GM18858 (cell line): ENCODE measurements around the gene MIPOL1.
"Not testable (repeated sequence)": the region's sequence is repeated elsewhere in the genome, so short reads cannot be mapped to it uniquely, and the experiment has no call there.

Experiments
- ATAC-seq: cut with Tn5 transposase; IDR thresholded peaks from one replicate; pipeline ENCODE4 v1.9.1; 2021; ENCODE audit not compliant: unreplicated experiment

MIPOL1 gene

DNA sequence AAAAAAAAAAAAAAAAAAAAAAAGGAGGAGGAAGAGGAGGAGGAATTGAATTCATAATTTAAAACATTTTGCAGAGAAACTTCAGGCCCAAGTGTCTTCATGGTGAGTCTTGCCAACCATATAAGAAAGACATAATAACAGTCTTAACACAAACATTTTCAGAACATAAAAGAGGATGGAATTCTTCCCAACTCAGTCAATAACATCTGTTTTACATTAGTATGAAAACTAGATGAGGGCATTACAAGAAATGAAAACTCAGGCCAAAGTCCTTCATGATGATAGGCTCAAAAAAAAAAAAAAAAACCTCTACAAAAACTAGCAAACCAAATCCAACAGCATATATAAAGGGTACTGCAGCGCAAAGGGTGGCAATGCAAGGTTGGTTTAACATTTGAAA lies 245.7 kb downstream of the MIPOL1 start:
- ATAC-seq, result no peak

DNA sequence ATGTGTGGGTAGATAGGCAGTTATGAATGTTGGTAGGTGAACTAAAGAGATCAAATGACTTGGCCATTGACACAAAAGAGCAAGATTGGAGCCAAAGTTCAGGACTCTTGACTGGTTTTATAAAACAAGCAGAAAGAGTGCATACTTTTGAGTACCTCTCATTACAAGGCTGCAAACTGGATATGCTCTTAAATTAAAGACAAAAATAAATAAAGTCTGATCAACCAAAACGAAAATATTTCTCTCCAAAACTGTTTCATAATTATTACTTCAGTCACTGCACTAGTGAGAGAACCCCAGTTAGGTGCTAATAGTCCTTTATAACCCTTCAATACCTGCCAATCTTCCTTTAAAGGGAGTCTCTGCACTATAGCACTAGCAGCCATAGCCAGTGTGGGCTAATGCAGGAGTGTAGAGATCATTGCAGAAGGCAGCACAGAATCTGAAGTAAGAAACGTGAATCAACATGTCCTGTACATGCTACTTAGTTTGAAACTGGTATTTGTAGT lies 250.2 kb downstream of the MIPOL1 start:
- ATAC-seq, result no peak

DNA sequence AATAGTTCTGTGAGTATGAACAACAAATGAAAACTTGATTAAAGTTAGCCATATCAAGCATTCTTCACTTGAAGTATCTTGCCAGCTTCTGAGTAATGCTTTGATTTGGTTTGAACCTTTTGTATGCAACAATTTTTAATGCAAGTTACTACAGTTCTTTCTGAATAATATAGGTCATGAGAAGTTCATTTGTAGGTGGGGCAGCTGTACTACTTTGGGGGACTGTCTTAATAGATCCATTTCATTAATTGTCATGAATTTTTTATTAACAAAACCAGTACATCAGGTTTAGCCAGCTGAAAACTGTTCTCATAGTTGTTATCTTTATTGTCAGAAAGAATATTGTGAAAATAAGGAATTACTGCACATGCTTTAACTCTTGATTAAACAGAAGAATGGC lies 254.6 kb downstream of the MIPOL1 start:
- no peak for ATAC-seq

DNA sequence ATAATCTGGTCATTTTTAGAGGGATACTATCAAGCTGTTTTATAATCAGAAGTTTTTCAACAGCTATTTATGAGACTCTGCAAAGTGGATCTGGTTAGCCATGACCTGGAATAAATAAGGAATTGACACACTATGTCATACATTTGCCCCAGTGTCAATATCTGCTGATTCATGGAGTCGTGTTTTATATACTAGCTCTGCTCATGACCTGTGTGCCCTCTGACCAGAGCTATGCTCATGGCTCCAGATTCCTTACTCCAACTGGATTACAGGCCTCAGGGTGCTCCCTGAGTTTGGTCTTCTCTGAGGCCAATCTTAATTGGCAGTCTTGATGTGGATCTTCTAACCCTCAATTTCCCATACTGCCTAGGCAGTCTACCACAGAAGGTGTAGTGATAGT lies 256.2 kb downstream of the MIPOL1 start:
- ATAC-seq, result no peak

DNA sequence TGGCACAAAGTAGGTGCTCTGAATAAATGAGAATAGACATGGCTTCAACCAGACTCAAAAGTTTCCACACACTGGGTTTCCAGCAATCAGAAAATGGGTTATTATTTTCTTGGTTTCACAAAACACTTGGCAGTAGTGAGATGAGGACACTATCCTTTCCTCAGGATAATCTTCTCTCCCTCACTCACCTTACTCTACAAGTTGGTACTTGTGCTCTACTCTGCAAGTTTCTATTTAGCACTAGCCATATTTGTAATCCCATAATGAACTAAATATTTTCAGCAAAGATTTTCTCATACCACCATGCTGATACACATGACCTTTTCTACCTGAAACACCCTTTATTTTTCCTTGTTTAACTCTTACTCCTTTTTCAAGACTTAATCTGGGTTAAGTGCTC lies 259.6 kb downstream of the MIPOL1 start:
- ATAC-seq, result no peak

DNA sequence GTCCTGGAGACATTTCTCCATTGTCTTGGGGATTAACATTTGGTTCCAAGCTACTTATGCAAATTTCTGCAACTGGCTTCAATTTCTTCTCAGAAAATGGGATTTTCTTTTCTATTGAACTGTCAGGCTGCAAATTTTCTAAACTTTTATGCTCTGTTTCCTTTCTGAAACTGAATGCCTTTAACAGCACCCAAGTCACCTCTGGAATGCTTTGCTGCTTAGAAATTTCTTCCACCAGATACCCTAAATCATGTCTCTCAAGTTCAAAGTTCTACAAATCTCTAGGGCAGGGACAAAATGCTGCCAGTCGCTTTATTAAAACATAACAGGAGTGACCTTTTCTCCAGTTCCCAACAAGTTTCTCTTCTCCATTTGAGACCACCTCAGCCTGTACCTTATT lies 264.7 kb downstream of the MIPOL1 start:
- ATAC-seq, result not testable (repeated sequence)

DNA sequence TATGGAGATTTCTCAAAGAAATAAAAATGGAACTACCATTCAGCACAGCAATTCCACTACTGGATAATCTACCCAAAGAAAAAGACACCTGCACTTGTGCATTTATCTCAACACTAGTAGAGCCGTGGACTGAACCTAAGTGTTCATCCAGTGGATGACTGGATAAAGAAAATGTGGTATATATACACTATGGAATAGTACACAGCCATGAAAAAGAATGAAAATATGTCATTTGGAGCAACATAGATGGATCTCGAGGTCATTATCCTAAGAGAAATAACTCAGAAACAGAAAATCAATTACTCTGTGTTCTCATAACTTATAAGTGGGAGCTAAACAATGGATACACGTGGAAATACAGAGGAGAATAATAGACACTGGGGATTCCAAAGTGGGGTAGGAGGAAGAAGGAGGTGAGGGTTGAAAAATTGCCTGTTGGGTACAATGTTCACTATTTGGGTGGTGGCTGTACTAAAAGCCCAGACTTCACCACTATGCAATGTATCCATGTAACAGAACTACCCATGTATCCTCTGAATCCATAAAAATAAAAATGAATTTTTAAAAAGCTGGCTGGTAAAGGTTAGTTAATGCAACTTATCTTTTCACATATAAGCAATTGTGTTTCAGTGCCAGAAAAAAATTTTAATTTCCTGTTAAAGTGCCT lies 266.6 kb downstream of the MIPOL1 start:
- no peak for ATAC-seq

DNA sequence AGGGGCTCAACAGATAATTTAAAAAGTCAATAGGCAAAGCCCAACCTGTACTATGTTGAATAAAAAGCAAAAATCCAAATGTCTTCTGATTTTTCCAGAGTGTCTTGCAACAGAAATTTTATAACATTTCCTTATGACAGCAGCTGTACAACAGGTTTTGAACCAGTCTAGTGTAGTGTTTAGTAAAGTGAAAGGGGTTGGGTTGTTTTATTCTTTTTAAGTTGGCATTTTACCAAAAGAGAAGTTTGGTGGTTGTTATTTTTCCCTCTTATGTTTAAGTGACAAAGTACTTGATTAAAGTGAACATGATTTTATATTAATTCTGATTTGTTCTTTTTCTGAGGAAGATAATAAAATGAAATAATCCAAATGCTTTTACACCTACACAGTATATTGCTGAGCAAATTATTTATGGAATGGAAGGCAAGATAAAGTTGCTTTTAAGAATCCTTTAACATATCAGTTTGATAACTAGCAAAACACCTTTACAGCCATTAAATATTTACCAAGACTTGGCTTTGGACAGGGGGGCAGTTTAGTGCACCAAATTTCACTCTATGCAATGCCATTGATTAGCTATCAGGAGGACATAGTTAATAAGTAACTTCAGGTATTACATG lies 268.4 kb downstream of the MIPOL1 start:
- no peak for ATAC-seq

DNA sequence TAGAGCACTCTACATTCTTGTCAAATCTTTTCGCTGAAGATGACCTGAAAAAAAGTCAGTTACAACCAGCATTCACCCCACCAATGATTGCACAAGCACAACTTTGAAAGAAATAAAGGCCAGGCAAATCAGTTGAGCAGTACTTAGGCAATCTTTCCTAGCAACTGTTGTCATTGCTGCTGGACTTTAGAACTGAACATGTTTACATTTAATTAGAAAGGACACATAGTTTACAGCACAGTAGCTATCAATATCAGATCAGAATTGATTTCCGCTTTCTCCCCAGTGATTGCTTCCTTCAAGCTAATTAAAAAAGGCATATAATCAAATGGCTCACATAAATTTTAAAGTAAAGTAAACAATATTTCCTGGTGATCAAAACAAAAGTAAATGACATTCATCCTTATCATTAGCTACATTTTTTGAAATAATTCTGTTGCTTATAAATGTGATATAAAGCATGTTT lies 268.9 kb downstream of the MIPOL1 start:
- ATAC-seq, result no peak

DNA sequence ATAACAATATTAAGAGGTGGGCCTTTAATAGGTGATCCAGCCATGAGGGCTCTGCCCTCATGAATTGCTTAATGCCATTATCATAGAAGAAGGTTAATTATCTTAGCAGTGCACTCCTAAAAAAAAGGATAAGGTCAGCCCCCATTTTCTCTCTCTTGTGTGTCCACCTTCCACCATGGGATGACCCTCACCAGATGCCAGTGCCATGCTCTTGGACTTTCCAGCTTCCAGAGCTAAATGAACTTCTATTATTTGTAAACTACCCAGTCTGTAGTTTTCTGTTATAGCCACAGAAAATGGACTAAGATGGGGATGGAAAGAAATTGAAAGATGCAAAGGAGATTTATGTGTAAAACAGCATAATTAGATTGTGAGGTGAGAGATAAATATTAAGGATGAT lies 271.9 kb downstream of the MIPOL1 start:
- no peak for ATAC-seq

DNA sequence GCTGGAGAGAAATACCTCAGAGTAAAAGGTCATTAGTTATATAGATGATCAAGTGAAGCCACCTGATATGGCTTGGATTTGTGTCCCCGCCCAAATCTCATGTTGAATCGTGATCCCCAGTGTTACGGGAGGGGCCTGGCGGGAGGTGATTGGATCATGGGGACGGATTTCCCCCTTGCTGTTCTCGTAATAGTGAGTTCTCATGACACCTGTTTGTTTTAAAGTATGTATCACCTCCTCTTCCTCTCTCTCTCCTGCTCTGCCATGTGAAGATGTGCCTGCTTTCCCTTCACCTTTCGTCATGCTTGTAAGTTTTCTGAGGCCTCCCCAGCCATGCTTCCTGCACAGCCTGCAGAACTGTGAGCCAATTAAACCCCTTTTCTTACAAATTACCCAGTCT lies 272.5 kb downstream of the MIPOL1 start:
- ATAC-seq, result no peak

DNA sequence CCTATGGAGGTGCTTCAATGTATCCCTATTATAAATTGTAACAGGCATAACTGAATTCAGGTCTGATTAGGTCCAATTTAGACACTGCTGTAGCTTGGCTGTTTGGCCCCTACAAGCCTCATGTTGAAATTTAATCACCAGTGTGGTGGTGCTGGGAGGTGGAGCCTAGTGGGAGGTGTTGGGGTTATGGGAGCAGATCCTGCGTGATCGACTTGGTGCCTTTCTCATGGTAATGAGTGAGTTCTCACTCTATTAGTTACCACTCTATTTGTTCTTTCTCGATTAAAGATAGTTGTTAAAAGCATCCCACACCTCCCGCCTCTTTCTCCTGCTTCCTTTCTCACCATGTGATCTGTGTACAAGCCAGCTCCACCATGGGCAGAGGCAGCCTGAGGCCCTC lies 275.2 kb downstream of the MIPOL1 start:
- no peak for ATAC-seq

DNA sequence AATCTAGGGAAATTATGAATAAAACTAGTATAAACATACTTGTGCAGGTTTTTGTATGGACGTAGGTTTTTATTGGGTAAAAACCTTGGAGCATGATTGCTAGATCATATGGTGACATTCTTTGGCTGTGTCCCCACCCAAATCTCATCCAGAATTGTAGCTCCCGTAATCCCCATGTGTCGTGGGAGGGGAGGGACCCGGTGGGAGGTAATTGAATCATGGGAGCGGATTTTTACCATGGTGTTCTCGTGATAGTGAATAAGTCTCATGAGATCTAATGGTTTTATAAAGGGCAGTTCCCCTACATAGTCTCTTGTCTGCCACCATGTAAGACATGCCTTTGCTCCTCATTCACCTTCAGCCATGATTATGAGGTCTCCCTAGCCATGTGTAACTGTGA lies 276.5 kb downstream of the MIPOL1 start:
- no peak for ATAC-seq

DNA sequence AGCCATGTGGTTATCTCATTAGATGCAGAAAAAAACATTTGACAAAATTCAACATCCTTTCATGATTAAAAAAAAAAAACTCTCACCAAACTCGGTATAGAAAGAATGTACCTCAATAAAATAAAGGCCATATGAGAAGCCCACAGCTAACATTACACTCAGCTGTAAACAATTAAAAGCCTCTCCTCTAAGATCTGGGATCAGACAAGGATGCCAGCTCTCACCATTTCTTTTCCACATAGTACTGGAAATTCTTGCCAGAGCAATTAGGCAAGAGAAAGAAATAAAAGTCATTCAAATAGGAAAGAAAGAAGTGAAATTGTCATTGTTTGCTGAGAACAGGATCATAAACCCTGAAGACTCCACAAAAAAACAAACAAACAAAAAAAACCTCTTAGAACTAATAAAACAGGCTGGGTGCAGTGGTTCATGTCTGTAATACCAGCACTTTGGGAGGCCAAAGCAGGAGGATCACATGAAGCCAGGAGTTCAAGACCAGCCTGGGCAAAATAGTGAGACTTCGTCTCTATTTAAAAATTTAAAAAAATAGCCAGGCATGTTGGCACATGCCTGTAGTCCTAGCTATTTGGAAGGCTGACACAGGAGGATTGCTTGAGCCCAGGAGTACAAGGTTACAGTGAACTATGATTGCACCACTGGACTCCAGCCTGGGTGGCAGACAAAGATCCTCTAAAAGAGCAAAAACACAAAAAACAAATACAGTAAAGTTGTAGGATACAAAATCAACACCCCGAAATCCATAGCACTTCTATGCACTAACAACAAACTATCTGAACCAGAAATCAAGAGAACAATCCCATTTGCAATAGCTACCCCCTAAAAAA lies 282.9 kb downstream of the MIPOL1 start:
- no peak for ATAC-seq

DNA sequence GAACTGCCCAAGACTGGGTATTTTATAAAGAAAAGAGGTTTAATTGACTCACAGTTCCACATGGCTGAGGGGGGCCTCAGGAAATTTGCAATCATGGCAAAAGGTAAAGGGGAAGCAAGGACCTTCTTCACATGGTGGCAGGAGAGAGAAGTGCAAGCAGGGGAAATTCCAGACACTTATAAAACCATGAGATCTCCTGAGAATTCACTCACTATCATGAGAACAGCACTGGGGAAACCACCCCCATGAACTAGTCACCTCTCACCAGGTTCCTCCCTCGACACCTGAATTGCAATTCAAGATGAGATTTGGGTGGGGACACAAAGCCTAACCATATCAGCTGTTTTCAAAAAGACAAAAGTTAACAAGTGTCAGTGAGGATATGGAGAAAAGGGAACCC lies 284.7 kb downstream of the MIPOL1 start:
- no peak for ATAC-seq

DNA sequence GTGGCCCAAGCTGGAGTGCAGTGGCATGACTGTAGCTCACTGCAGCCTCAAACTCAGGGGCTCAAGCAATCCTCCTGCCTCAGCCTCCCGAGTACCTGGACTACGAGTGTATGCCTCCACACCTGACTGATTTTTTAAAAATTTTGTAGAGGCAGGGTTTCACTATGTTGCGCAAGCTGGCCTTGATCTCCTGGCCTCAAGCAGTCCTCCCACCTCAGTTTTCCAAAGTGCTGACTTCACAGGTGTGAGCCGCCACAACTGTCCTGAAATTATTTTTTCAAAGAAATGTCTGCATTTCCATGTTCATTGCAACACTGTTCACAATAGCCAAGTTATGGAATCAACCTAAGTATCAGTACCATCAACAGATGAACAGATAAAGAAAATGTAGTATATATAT lies 285.9 kb downstream of the MIPOL1 start:
- no peak for ATAC-seq

DNA sequence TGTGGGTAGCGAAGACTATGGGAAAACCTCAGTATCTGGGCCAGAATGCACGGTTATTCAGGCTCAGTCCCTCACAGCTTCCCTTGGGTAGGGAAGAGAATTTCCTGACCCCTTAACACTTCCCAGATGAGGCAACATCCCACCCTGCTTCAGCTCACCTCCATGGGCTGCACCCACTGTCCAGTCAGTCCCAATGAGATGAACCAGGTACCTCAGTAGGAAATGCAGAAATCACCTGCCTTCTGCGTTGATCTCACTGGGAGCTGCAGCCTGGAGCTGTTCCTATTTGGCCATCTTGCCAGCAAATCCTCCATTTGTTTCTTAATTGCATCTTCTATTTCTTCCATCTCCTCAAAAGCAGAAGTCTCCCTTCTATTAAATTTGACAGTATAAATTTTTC lies 292.9 kb downstream of the MIPOL1 start:
- no peak for ATAC-seq

DNA sequence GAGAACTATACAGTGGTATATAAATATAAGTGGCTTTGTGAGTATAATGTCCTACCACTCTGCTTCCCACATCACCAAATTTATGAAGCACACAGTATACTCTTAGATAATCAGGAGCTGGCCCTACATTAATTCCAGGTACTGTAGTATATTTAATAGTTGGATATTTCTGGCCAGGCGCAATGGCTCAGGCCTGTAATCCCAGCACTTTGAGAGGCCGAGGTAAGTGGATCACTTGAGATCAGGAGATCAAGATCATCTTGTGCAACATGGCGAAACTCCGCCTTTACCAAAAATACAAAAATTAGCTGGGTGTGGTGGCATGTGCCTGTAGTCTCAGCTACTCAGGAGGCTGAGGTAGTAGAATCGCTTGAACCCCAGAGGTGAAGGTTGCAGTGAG lies 293.3 kb downstream of the MIPOL1 start:
- ATAC-seq, result no peak

DNA sequence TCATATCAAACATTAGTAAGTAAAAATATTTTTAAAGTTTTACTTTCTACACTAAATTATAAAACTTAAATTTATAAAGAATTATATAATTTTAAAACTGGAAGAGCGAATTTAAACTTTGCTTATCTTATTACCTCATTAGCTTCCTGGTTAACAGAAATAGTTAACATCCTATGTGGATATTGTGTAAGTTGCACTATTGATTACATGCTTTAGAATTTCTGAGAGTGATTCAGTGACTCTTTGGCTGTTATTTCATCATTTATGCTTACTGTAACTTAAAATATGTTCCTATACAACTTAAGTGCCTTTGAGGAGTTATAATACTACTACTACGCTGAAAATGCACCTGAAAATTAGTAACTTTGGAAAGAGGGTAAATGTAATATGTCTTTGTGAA lies 295.9 kb downstream of the MIPOL1 start:
- no peak for ATAC-seq

DNA sequence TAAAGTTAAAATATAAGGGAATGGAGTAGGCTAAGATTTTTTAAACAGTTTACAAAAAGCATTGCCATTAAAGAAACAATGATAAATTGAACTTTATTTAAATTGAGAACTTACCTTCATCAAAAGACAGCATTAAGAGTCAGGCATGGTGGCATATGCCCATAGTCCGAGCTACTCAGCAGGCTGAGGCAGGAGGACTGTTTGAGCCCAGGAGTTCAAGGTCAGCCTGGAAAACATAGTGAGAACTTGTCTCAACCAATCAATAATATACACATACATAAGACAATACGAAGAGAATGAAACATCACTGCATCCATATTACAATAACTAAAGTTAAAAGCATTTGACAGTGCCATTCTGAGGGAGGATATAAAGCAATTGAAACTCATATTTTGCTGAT lies 299.7 kb downstream of the MIPOL1 start:
- no peak for ATAC-seq

DNA sequence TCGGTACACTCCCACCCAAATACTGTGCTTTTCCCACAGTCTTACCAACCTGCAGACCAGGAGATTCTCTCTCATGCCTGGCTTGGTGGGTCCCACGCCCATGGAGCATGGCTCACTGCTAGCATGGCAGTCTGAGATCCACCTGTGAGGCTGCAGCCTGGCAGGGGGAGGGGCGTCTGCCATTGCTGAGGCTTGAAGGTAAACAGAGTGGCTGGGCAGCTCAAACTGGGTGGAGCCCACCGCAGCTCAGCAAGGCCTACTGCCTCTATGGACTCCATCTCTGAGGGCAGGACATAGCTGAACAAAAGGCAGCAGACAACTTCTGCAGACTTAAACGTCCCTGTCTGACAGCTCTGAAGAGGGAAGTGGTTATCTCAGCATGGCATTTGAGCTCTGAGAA lies 304.1 kb downstream of the MIPOL1 start:
- ATAC-seq, result no peak

DNA sequence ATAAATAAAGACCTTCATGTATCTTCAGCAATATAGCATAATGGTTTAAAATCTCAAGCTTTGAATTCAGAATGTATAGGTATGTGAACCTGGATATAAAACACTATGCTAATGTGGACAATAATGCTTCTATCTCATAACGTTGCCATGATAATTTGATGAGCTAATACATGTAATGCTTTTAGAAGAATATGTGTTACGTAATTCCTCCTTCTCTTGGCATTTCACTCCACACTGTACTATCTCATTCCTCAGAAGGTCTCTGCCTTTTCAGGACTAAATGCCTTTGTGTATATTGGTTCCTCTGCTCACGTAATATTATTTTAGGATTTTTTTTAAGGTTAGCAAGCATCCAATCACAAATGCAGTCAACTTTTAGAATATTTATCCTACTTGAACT lies 310.8 kb downstream of the MIPOL1 start:
- ATAC-seq, result no peak
